CD4-positive, alpha-beta T cell treated with Interleukin-15 for 4 hours (primary cell): ENCODE measurements around the gene CSAD.

Source experiments
- DNase-seq: peaks from one replicate; pipeline ENCODE4 v3.0.0-alpha.2; 2020; ENCODE audit warnings: low spot score

CSAD gene

DNA sequence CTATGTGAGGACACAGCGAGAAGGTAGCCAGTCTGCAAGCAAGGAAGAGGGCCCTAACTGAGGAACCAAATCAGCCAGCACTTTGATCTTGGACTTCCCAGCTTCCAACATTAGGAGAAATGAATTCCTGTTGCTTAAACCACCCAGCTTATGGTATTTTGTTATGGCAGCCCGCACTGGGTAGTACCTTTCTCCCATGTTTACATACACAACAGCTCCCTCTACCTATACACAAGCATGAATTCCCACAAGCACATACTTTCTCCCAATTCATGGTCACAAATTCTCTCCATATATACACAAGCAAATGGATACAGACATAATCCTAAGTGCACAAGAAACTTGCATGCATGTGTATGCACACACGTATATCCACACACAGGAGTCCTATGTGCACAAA is 19.0 kb upstream of the CSAD start:
- DNase-seq: no peak

DNA sequence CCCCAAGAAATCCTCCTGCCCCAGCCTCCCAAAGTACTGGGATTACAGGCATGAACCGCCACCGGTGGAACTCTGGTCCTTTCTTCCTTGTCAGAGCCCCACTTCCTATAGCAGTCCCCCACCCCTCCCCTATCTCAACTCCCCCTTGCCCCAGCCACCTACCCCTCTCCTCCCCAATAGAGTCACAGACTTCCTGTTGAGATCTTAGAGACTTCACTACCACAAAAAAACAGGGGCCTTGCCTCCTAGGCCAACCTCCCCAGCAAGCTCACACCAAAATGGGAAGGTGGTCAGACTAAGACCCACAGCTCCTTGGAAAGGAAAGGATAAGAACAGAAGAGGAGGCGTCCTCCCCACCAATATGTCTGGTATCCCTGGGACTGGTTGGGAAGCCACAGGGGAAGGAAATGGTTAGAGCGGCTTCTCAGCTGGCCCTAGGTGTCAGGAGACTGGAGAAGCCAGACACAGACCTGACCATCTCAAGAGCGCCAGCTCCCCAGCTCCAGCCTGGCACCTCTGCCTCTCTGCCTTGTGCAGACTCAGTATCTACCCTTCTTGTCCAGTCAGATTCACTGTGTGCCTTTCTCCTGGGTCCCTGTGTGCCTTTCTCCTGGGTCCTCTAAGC is 17.9 kb upstream of the CSAD start:
- peak; percentile 28 for DNase-seq

DNA sequence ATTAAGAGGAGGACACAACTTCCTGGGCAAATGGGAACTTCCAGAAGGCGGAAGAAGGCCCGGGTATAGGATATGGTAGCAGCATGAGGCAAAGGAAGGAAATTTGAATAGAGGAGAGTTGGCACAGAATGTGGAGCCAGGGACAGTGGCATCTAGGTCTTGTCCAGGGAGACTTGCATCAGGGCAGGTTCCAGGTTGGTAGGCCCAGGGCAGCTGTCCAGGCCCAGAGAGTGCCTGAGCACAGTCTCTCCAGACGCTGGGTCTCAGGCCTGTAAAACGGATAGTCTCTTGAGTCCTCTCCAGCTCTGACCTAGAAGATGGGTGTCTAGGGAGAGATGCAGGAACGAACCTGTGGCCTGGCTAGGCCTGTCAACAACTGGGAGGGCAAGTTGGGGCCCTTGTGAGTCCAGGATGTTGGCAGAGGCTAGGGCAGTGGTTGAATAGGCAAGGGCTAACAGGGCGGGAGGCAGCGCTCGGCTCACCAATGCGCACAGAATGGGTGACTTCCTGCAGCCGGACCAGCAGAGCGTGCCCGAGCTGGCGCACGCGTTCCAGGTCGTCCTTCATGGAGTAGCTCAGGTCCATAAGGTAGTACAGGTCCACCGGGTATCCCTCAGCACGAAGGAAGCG is 16.4 kb upstream of the CSAD start:
- no peak for DNase-seq

DNA sequence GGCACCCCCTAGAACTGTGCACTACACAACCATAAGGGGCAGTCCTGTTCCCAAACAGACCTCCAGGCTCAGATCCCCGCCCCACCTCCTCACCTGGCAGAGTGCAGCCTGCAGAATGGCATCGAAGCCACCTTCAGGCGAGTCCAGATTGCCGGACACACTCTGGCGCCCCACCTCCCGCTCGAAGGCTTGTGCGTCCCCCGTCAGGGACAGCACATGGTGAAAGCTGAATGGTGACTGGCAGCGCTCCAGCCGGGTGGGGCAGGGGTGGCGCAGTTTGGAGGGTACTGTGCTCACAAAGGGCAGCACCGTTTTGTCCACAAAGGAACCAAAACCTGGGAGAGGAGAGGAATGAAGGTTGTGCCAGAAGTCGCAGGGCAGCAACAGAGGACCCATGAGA is 15.8 kb upstream of the CSAD start:
- DNase-seq: no peak

DNA sequence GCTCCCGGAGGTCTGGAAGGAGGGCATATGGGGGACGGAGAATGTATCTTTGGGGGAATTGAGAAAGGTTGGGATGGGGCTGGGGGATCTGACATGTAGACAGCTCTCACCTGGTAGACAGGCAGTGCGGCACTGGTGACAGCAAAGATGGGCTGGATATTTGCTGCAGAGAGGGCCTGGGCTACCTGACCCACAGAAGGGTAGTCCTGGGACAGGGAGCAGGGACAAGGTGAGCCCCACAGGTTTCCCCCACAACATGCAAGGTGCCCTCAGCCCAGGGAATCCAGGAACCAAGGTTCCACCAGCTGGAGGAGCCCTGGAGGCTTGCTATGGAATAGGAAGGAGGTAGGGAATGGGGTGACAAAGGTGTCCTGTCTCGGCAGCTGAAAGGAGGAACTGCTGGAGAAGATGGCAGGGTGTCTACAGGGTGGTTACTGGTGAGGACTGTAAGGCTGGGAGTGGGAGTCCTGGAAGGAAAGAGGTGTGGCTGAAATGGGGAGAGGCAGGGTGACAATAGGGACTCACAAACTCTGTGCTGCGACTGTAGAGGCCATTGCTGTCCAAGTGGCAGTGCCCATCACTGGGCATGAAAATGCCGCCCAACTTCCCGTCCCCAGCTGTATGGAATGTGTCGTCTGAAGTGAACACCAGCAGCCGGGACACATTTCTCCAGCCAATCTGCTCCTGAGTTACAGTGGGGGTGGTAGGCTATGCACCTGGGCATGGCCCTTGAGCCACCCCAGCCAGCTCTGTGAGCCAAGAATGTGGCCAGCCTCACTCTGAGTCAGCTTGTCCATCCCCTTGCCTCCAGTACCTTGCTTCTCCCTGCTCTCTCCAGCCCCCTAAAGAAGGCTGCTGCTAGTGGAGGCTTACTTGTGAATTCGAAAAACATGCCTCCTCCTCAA is 15.0 kb upstream of the CSAD start:
- DNase-seq: no peak

DNA sequence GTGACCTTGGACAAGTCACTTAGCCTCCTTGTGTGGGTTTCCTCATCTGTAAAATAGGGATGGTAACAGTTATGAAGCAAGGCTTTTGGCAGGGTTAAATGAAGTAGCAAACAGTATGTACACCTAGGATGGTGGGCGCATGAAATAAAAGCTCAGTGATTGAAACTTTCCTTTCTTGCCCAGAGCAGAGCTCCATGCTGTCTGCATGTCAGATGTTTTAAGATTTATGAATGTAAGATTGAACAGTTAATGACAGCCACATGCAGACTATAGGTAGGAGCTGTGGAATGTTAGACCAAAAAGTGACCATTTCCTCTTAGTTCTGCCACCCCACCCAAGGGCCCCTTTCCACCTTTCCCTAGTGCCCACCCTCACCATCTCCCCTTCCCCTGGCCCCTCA is 14.2 kb upstream of the CSAD start:
- DNase-seq: no peak

DNA sequence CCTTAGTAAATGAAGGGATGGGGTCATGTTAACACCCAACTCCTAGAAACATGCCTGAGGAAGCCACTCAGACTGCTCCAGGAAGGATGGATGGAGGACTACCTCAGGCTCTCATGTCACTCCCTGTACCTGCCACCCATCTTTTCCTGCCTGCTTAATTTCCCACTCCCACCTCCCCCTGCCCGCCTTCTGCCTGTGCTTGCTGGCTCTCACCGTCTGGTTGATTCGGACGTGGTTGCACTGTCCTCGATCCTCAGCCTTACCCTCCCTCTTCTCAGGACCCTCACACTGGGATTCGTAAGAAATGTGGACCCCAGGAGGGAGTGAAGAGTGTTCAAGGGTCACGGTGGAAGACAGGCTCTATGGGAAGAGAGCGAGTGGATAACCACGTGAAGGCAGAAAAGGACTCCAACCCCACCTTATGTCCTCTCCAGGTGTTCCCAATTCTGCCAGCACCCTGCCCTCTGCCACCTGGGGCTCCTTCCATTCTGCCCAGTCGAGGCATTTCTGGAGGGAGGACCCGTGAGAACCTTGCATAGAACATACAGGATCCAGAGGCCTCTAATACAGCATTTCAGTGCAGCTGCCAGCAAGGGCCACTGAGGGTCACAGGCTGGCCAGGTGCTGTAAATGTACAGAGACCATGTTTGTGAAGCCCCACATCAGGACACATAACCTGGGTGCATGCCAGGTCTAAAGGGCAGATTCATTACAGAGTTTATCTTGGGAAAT is 13.4 kb upstream of the CSAD start:
- no peak for DNase-seq

DNA sequence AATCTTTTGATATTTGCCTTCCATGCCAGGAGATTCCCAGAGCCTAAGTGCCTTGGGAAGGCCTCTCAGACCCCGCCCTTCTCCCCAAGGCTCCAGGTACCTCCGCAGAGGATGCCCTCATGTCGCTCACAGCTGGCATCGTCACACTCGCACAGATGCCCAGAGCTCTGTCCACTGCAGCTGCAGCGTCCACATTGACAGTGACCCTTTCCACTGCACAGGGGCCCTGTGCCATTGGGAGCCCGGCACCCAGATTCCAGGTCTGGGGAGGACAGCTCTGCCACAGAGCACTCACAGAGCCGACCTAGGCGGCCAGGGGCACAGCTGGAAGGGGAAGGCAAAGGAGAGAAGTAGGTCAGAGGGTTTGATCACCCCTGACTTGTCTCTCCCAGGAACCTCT is 12.3 kb upstream of the CSAD start:
- DNase-seq: no peak

DNA sequence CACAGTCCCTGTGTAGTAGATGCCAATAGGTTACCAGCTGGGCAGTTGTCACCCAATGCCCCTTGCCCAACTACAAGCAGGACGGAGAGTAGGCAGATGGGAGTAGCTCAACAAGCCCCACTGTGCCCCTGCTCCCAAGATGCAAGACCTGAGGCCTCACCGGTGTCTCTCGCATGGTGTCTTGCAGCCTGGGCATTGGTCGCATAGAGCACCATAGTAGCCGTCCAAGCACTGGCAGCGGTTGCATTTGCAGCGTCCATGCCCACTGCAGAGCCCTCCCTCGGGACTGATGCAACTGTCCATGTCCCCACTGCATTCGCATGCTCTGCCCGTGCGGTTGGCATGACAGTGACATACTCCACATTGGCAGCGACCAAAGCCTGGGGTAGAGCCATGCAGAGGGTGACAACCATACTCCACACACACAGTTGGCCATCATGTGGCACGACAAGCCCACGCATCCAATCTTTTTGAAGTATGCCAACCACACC is 11.9 kb upstream of the CSAD start:
- DNase-seq: no peak

DNA sequence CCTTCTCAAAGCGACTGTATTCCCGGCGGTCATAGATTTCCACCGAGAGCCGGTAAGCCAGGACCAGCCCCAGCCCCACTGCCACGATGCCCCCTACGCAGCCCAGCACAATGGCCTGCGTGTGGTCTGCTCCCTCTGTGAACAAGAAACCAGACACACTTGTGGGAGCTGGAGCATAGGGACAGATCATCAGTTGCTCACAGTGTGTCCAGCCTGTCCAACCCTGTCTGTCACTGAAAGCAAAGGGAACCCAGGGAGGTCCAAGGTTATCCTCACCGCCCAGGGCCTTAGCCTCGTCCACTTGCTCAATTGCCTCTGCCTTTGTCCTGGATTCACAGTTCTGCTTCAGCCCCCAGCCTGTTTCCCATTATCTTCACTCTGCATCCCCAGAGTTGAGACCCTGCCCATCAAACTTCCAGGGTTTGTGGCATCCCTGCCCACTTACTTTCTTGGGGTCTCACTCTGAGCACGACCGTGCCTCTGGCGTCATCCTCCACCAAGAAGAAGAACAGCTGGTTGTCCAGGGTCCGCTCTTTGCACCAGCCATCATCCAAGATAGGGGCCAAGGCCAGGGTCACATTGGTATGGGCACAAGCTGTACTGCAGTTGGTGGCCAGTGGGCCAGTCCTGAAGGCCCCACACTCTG is 11.3 kb upstream of the CSAD start:
- no peak for DNase-seq

DNA sequence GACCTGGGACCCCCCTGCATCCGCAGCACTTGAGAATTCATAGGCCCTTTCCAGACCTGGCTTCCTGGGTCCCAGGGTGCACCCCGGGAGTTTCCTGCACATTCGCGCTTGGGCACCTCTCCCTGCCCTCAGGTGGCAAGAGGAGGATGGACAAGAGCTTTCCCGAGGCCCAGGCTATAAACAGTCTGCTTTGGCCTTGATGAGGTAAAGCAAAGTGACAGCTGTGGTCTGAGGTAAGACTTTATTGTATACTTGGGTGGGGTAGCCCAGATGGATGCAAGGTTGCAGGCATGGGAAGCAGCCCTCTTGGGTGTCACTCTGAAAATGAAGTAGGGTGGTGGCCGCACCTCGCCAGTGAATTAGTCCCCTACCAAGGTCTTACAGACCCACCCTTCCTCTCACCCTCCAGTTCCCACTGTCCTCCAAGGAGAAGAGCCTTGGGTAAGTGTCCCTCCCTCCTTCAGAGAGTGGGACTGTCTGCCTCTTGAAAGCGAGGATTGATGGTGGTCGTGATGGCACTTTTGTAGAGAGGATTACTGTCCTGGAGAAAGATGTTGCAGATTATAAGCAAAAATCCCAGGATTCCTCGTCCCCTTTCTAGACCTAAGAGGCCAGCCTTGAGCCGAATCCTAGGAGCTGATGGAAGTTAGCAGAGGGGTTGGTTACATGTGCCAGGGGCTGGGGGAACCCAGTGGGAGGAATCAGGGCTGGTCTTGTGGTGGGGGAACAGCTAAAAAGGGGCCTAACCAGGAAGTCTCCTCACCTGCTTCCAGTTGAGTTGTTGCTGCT is 10.6 kb upstream of the CSAD start:
- DNase-seq: no peak

DNA sequence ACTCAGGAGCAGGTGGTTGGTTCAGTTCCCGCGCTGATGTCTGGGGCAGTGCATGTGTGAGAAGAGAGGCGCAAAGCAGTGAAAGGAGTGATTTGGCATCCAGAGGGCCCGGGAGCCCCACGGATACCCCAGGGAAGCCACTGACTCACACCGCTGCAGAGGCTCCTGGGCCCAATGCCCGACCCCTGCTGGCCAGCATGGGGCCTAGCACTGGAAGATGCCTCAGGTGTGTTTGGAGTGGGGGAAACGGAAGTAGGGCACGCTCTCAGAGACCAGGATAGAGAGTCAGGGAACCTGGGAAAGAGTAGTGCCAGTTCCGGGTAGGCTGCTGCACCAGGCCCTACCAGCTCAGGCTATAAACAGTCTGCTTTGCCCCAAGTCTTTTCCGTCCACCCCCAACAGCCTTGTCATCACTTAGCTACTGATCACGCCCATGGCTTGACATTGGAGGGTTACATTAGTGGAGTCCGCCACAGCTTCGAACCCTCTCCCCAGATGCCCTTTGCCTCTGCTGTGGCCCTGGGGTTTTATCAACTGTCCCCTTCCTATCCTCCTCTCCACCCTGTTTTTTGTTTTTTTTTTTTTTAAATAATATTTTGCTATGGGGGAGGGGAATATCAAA is 9.5 kb upstream of the CSAD start:
- peak; percentile 51 for DNase-seq

DNA sequence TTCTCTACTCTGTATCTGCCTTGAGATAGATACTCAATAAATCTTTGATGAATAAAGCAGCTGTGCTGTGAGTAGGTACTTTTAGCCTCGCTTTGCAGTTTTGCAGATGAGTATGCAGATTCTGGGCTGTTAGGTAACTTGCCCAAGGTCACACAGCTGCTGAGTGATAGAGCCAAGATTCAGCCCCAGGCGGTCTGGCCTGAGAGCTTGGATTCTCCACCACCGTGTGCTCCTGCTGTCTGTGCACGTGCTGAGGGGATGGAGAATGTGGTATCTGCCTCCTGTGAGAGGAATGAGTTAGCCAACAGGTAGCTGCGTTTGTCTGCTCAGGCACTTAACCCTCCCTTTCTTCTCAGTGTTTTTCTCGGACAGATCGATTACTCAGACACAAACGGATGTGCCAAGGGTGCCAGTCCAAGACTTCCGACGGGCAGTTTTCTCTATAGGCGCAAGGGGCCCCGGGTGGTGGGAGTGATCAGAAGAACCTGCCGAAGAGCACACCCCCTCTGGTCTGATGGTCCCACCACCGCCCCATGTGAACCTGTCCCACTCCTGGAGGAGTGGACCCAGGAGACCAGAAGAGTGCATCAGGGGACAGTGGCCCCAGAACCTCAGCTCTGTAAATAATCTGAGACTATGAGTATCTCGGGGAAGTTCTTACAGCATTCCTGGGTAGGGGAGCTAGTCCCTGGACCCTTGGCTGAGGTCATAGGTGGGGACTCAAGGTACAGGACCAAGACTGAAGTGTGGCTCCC is 6.6 kb upstream of the CSAD start:
- DNase-seq: no peak

DNA sequence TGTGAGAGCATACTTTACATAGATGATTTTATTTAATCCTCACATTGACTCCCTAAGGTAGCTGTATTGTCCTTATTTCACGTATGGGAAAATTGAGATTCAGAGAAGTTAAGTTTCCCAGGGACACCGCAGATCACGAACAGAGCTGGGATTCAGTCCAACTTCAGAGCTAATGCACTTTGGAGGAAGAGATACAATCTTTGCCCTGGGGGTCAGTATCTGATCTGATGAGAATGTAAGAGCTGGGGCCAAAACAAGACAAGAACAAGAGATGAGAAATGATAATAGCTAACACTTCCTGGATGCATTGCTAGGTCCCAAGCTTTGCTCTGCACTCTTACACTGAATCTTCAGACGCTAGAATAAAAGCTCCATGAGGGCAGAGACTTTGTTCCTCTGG is 6.0 kb upstream of the CSAD start:
- DNase-seq: no peak

DNA sequence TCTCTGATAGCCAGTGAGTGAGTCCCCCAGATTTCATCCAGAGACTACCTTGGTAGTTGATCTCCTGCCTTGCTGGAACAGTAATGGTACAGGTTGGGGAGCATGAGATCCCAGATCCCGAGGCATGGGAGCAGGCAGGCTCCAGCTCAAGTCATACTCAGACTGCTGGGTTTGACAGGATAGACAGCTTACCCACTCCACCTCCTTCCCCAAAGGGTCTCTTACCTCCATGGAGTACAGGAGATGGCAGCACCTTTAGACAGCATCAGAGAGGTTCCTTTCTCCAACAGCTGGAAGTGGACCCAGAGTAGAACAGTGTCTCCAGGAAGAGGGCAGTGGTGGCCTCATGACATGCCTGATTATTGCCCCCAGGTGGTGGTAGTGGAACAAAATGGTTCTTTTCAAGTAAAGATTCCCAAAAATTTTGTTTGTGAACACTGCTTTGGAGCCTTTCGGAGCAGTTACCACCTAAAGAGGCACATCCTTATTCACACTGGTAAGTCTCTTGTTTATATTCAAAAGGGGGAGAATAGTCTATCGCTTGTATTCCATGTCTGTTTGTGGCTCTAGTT is 4.9 kb upstream of the CSAD start:
- no peak for DNase-seq

DNA sequence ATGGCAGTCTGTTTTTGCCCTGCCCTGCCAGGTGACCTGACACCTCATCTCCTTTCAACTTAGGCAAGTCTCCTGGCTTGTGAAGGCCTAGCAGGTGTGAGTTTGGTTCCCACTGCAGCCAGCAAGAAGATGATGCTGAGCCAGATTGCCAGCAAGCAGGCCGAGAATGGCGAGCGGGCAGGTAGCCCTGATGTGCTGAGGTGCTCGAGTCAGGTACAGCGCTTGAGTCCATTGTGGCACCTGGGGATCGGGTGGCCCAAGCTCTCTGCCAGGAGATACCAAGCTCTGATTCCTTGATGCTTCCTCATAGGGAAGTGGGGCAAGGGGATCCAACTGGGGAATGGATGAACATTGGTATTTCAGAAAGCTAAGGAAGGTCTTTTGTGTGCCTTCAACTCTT is 4.1 kb upstream of the CSAD start:
- no peak for DNase-seq

DNA sequence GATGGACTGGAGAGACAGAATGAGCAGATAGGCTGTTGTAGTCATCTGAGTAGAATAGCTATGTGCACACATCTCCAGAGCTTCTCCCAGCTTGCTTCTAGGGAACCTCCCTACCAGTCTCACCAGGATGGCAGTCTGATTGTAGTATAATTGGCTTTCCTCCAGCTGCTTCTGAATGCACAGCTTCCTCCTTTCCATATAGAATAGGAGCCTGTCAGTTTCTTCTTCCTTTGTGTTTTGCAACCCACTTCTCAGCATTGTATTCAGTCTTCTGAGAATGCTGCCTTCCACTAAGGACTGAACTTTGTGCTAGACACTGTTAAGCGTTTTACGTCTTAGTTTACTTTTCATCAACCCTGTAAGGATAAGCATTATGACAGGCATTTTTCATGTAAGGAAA is 2.2 kb upstream of the CSAD start:
- DNase-seq: no peak

DNA sequence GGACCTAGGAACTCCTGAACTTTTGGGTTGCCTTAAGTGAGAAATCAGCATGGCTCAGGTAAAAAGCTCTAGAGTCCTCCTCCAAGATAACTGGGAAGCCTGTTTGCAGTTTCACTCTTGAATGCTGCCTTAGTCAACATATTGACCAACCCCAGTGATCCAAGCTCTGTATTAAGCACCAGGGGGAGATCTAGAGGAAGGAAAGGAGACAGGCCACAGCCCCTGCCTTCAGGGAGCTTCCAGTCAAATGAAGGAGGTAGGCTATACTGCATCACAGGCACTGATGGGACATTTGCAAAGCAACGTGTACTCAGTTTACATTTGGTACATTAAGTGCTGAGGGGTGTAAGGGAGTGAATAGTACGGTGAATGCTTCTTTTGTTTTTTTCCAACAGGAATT is 1.2 kb upstream of the CSAD start:
- DNase-seq: no peak

DNA sequence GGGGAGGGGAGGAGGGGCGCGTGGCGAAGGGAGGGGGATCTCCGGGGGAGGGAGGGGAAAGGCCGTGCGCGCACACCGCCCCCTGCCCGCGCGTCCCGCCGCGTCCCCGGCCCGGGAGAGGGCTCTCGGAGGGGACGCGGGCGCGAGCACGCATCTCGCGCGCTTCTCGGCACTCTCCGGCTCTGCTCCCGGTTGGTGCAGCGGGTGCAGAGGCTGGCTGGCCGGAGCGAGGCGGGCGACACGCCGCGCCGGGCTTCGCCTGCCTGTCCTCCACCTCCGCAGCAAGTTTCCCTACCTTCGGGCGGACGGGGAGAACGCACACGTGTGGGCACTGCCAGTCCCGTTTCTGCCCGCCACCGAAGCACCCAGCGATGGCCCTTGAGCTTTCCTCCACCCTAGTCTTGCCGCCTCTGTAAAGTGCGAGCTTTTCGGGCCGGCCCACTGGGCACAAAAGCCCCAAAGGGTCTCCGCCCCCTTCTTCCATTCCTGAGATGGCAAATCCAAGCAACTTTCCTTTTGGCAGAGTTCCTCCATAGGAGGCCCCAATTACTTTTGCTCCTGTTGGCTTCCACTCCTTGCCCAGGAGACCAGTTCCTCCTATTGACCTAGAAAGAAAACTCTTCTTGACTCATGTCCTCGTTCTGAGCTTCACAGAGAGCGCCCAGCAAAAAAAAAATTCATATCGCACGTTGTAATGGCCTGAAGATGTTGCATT is 363 bp upstream of the CSAD start:
- DNase-seq: peak; percentile 82
